ENCODE measurements around the gene SYT14. TPM values are rescaled to one million over a fixed set of nuclear protein-coding genes. Genes with fewer than 3 reads are reported as not detected.

SYT14 gene
- total RNA-seq, 2 donors from 2014 or later = 6.2 to 7.1 TPM

DNA sequence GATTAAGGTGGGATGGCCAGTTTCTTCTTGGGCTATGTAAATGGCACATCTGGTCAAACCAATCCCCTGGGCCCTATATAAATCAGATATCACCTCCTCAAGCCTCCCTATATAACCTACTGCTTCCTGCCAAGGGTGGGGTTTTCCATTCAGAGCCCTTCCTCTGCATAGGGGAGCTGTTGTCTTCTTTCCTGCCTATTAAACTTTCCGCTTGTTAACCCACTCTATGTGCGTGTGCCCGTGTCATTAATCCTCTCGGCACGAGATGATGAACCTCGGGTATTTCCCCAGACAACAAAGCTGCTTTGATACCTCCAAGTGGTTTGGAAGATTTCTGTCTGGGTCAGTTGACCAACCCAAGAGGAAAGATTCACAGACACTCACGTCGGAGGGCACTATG is 275.3 kb downstream of the SYT14 start:
- H3K9me3 ChIP-seq (ENCODE audit: control insufficient read depth, low read length) = no peaks in the 10 kb centered on the region
- no peak overlapping the region for H3K27ac ChIP-seq (ENCODE audit: low read depth, low read length)
- no peaks in the 10 kb centered on the region for H3K36me3 Mint-ChIP-seq (ENCODE audit: low read depth)
- WGBS, 2 experiments (ENCODE audit: insufficient coverage in 1 of 2, insufficient read length in 1 of 2) = 92 to 94% methylated on average over 6 to 8 of the region's 8 CpGs
- no peak overlapping the region for H3K4me3 Mint-ChIP-seq
- no peaks in the 10 kb centered on the region for H3K4me1 Mint-ChIP-seq
- H3K27me3 Mint-ChIP-seq (ENCODE audit: insufficient read depth) = peaks cover 5% of the 10 kb centered on the region
- H3K9me3 Mint-ChIP-seq = peaks cover 5% of the 10 kb centered on the region
- H3K27ac Mint-ChIP-seq = no peak overlapping the region
- no peak overlapping the region for H3K4me3 ChIP-seq (ENCODE audit: low read length)
- H3K9ac ChIP-seq (ENCODE audit: extremely low read depth, low read length, poor library complexity, severe bottlenecking) = no peak overlapping the region
- H3K4me1 ChIP-seq (ENCODE audit: control insufficient read depth, insufficient read depth, low read length) = no peaks in the 10 kb centered on the region
- H3K36me3 ChIP-seq (ENCODE audit: control insufficient read depth, insufficient read depth, low read length) = no peaks in the 10 kb centered on the region
- TF ChIP-seq, protein P1, sequence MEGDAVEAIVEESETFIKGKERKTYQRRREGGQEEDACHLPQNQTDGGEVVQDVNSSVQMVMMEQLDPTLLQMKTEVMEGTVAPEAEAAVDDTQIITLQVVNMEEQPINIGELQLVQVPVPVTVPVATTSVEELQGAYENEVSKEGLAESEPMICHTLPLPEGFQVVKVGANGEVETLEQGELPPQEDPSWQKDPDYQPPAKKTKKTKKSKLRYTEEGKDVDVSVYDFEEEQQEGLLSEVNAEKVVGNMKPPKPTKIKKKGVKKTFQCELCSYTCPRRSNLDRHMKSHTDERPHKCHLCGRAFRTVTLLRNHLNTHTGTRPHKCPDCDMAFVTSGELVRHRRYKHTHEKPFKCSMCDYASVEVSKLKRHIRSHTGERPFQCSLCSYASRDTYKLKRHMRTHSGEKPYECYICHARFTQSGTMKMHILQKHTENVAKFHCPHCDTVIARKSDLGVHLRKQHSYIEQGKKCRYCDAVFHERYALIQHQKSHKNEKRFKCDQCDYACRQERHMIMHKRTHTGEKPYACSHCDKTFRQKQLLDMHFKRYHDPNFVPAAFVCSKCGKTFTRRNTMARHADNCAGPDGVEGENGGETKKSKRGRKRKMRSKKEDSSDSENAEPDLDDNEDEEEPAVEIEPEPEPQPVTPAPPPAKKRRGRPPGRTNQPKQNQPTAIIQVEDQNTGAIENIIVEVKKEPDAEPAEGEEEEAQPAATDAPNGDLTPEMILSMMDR (conservative IDR thresholded peaks at IDR 0.05) = no peak
- H3K27me3 ChIP-seq (ENCODE audit: control insufficient read depth, insufficient read depth, low read length, poor library complexity, severe bottlenecking) = no peaks in the 10 kb centered on the region
- DNase-seq = no peak

GRCh38 chr1:210214573-210215409 is 276.8 kb downstream of the SYT14 start:
- H3K4me3 Mint-ChIP-seq = no peak overlapping the region
- no peak overlapping the region for H3K9ac ChIP-seq (ENCODE audit: extremely low read depth, low read length, poor library complexity, severe bottlenecking)
- no peaks in the 10 kb centered on the region for H3K4me1 ChIP-seq (ENCODE audit: control insufficient read depth, insufficient read depth, low read length)
- no peaks in the 10 kb centered on the region for H3K36me3 ChIP-seq (ENCODE audit: control insufficient read depth, insufficient read depth, low read length)
- H3K27ac ChIP-seq (ENCODE audit: low read depth, low read length) = no peak overlapping the region
- H3K36me3 Mint-ChIP-seq (ENCODE audit: low read depth) = no peaks in the 10 kb centered on the region
- 89 to 90% methylated on average over 3 to 4 of the region's 4 CpGs for WGBS, 2 experiments (ENCODE audit: insufficient coverage in 1 of 2, insufficient read length in 1 of 2)
- H3K9me3 ChIP-seq (ENCODE audit: control insufficient read depth, low read length) = no peaks in the 10 kb centered on the region
- no peaks in the 10 kb centered on the region for H3K9me3 Mint-ChIP-seq
- no peak overlapping the region for H3K4me3 ChIP-seq (ENCODE audit: low read length)
- no peak for DNase-seq
- no peaks in the 10 kb centered on the region for H3K27me3 Mint-ChIP-seq (ENCODE audit: insufficient read depth)
- no peaks in the 10 kb centered on the region for H3K27me3 ChIP-seq (ENCODE audit: control insufficient read depth, insufficient read depth, low read length, poor library complexity, severe bottlenecking)
- no peak overlapping the region for H3K27ac Mint-ChIP-seq
- TF ChIP-seq, protein P1 (conservative IDR thresholded peaks at IDR 0.05) = no peak
- H3K4me1 Mint-ChIP-seq = no peaks in the 10 kb centered on the region

- H3K9ac ChIP-seq (ENCODE audit: extremely low read depth, low read length, poor library complexity, severe bottlenecking) = no peak overlapping the region
- 94 to 98% methylated on average over 3 to 5 of the region's 5 CpGs for WGBS, 2 experiments (ENCODE audit: insufficient coverage in 1 of 2, insufficient read length in 1 of 2)
- Mint-ChIP-seq H3K27ac (no peak overlapping the region), H3K9me3 (no peaks in the 10 kb centered on the region), H3K36me3 (ENCODE audit: low read depth) (no peaks in the 10 kb centered on the region), H3K4me1 (peaks cover 5% of the 10 kb centered on the region), H3K4me3 (no peak overlapping the region), H3K27me3 (ENCODE audit: insufficient read depth) (no peaks in the 10 kb centered on the region)
- no peaks in the 10 kb centered on the region for H3K36me3 ChIP-seq (ENCODE audit: control insufficient read depth, insufficient read depth, low read length)
- no peak overlapping the region for H3K4me3 ChIP-seq (ENCODE audit: low read length)
- H3K4me1 ChIP-seq (ENCODE audit: control insufficient read depth, insufficient read depth, low read length) = peaks cover 2% of the 10 kb centered on the region
- no peaks in the 10 kb centered on the region for H3K27me3 ChIP-seq (ENCODE audit: control insufficient read depth, insufficient read depth, low read length, poor library complexity, severe bottlenecking)
- H3K27ac ChIP-seq (ENCODE audit: low read depth, low read length) = no peak overlapping the region
- DNase-seq = no peak
- H3K9me3 ChIP-seq (ENCODE audit: control insufficient read depth, low read length) = no peaks in the 10 kb centered on the region
- TF ChIP-seq, protein P1 (conservative IDR thresholded peaks at IDR 0.05) = no peak
Measured at GRCh38 chr1:210217482-210217881, 279.5 kb downstream of the SYT14 start.
